T-helper 17 cell (primary cell): ENCODE measurements around the gene GLRA1. TPM values are rescaled to one million over a fixed set of nuclear protein-coding genes. Genes with fewer than 3 reads are reported as not detected.
A peak's percentile ranks its signal among the peaks of the same experiment; 100 is the strongest.
"Not testable (repeated sequence)": the region's sequence is repeated elsewhere in the genome, so short reads cannot be mapped to it uniquely, and the experiment has no call there.

Experiments
- ATAC-seq: fragments of 150-1000 bp; cut with Tn5 transposase; 2 replicates; pipeline ENCODE4 v1.10.0; 2021; ENCODE audit warnings: mild to moderate bottlenecking, moderate library complexity
- DNase-seq, 3 donors: peaks; one replicate each; pipeline versions ENCODE4 v3.0.0 to v3.0.0-alpha.2; 2020 to 2021
- H3K9me3 ChIP-seq: one replicate; pipeline ENCODE4 v1.7.0; 2013; ENCODE audit warnings: low read length, mild to moderate bottlenecking; ENCODE audit not compliant: control insufficient read depth, poor library complexity, severe bottlenecking
- H3K27ac Mint-ChIP-seq: one replicate; pipeline ENCODE4 v1.8.0; 2022; ENCODE audit warnings: mild to moderate bottlenecking, moderate library complexity, mixed read lengths
- H3K27me3 Mint-ChIP-seq: one replicate; pipeline ENCODE4 v1.8.0; 2022; ENCODE audit warnings: mixed read lengths
- H3K36me3 Mint-ChIP-seq: one replicate; pipeline ENCODE4 v1.8.0; 2022; ENCODE audit warnings: low read depth, mixed read lengths
- H3K4me1 Mint-ChIP-seq: one replicate; pipeline ENCODE4 v1.8.0; 2022; ENCODE audit warnings: mild to moderate bottlenecking, mixed read lengths
- H3K4me3 Mint-ChIP-seq: one replicate; pipeline ENCODE4 v1.8.0; 2022; ENCODE audit warnings: mild to moderate bottlenecking, moderate library complexity, mixed read lengths
- total RNA-seq, 4 donors: library from RNA in 2 of 4; stranded (reverse) in 2 of 4; gene quantifications; one replicate each; pipeline ENCODE4 v1.2.3 and lab custom pipeline; 2022 to 2026

GLRA1 gene
- total RNA-seq, 2 donors from 2014 or later, result not detected

- no peak overlapping the region for H3K4me3 Mint-ChIP-seq
- DNase-seq (no peak), ATAC-seq (no peak)
- H3K27me3 Mint-ChIP-seq, result no peaks in the 10 kb centered on the region
- H3K9me3 ChIP-seq, result no peaks in the 10 kb centered on the region
- peaks cover 2% of the 10 kb centered on the region for H3K36me3 Mint-ChIP-seq
- H3K27ac Mint-ChIP-seq, result no peak overlapping the region
- H3K4me1 Mint-ChIP-seq, result peaks cover 26% of the 10 kb centered on the region
Measured at GRCh38 chr5:151786468-151786867, 138.2 kb downstream of the GLRA1 start.

- H3K9me3 ChIP-seq, result no peaks in the 10 kb centered on the region
- Mint-ChIP-seq H3K36me3 (no peaks in the 10 kb centered on the region), H3K27ac (no peak overlapping the region), H3K4me3 (no peak overlapping the region), H3K4me1 (peaks cover 39% of the 10 kb centered on the region), H3K27me3 (no peaks in the 10 kb centered on the region)
- DNase-seq, result no peak
- ATAC-seq, result no peak
Measured at GRCh38 chr5:151784141-151784540, 140.5 kb downstream of the GLRA1 start.

GRCh38 chr5:151783664-151784063, 141.0 kb downstream of the GLRA1 start:
- ATAC-seq, H3K27me3 Mint-ChIP-seq, H3K36me3 Mint-ChIP-seq, DNase-seq, H3K4me3 Mint-ChIP-seq, H3K9me3 ChIP-seq: not testable (repeated sequence)
- peaks cover 44% of the 10 kb centered on the region for H3K4me1 Mint-ChIP-seq
- H3K27ac Mint-ChIP-seq, result peak overlapping the region; percentile 62

- Mint-ChIP-seq H3K36me3 (no peaks in the 10 kb centered on the region), H3K4me3 (no peak overlapping the region), H3K27ac (peak overlapping the region; percentile 71), H3K4me1 (peaks cover 61% of the 10 kb centered on the region), H3K27me3 (no peaks in the 10 kb centered on the region)
- ATAC-seq (peak; percentile 16), DNase-seq (no peak)
- no peaks in the 10 kb centered on the region for H3K9me3 ChIP-seq
Measured at GRCh38 chr5:151781201-151781600, 143.4 kb downstream of the GLRA1 start.

GRCh38 chr5:151780348-151780747, 144.3 kb downstream of the GLRA1 start:
- no peak for DNase-seq
- no peaks in the 10 kb centered on the region for H3K27me3 Mint-ChIP-seq
- no peak for ATAC-seq
- H3K27ac Mint-ChIP-seq, result peak overlapping the region; percentile 21
- H3K36me3 Mint-ChIP-seq, result no peaks in the 10 kb centered on the region
- H3K4me1 Mint-ChIP-seq, result peaks cover 62% of the 10 kb centered on the region
- peak overlapping the region; percentile 65 for H3K4me3 Mint-ChIP-seq
- H3K9me3 ChIP-seq, result no peaks in the 10 kb centered on the region

GRCh38 chr5:151779531-151780125, 145.0 kb downstream of the GLRA1 start:
- Mint-ChIP-seq H3K36me3 (no peaks in the 10 kb centered on the region), H3K4me3 (peak overlapping the region; percentile 71), H3K27ac (peak overlapping the region; percentile 61), H3K27me3 (no peaks in the 10 kb centered on the region), H3K4me1 (peaks cover 63% of the 10 kb centered on the region)
- no peak for ATAC-seq
- no peak for DNase-seq
- no peaks in the 10 kb centered on the region for H3K9me3 ChIP-seq

- no peak overlapping the region for H3K27ac Mint-ChIP-seq
Measured at GRCh38 chr5:151775025-151775606, 149.5 kb downstream of the GLRA1 start.

GRCh38 chr5:151773951-151774350, 150.7 kb downstream of the GLRA1 start:
- no peaks in the 10 kb centered on the region for H3K27me3 Mint-ChIP-seq
- H3K9me3 ChIP-seq, result no peaks in the 10 kb centered on the region
- no peak overlapping the region for H3K4me3 Mint-ChIP-seq
- H3K4me1 Mint-ChIP-seq, result peaks cover 49% of the 10 kb centered on the region
- DNase-seq (no peak), ATAC-seq (no peak)
- no peaks in the 10 kb centered on the region for H3K36me3 Mint-ChIP-seq
- H3K27ac Mint-ChIP-seq, result no peak overlapping the region

More at GRCh38 chr5:151775025-151775606, 149.5 kb downstream of the GLRA1 start:
- DNase-seq (no peak), ATAC-seq (no peak)
- Mint-ChIP-seq H3K4me1 (peaks cover 56% of the 10 kb centered on the region), H3K4me3 (peak overlapping the region; percentile 74), H3K27me3 (no peaks in the 10 kb centered on the region), H3K36me3 (no peaks in the 10 kb centered on the region)
- H3K9me3 ChIP-seq, result no peaks in the 10 kb centered on the region

- H3K27me3 Mint-ChIP-seq, result no peaks in the 10 kb centered on the region
- DNase-seq (no peak), ATAC-seq (no peak)
- no peak overlapping the region for H3K27ac Mint-ChIP-seq
- no peaks in the 10 kb centered on the region for H3K36me3 Mint-ChIP-seq
- peaks cover 43% of the 10 kb centered on the region for H3K4me1 Mint-ChIP-seq
- H3K4me3 Mint-ChIP-seq, result no peak overlapping the region
- no peaks in the 10 kb centered on the region for H3K9me3 ChIP-seq
Measured at GRCh38 chr5:151772846-151773561, 151.6 kb downstream of the GLRA1 start.

Other genes with a start within 250 kb of the GLRA1 start
- gene SPARC, start 237.9 kb downstream of the GLRA1 start, total RNA-seq, result 100 to 1,000 TPM in 1 of 2 donors, 10 to 100 TPM in 1; 12.5 to 494 TPM
- gene ATOX1, start 166.2 kb downstream of the GLRA1 start, total RNA-seq, result 10 to 100 TPM; 24.3 to 26.1 TPM
- 100 to 1,000 TPM; 115 to 117 TPM for gene G3BP1, start 152.9 kb downstream of the GLRA1 start, total RNA-seq